ENCODE data around the gene TMEM74B.

- TF ChIP-seq CTCF (conservative IDR thresholded peaks at IDR 0.05; ENCODE audit: low read length) = no peak
- TF ChIP-seq EZH2phosphoT487 (IDR thresholded peaks at IDR 0.05; ENCODE audit: borderline replicate concordance, low read depth, low read length) = no peak
Observed at GRCh38 chr20:1190847-1191246, 6.1 kb upstream of the TMEM74B start.

Data from OCI-LY7 (cell line).